AG09319 (cell line): ENCODE measurements around the gene B3GAT1.

ENCODE experiments used
- DNase-seq: peaks from one replicate; pipeline ENCODE4 v3.0.0-alpha.2; 2010; ENCODE audit warnings: low read depth; ENCODE audit errors: extremely low read depth
- CTCF ChIP-seq: IDR thresholded peaks from 2 replicates; pipeline ENCODE4 v1.5.1; 2011; ENCODE audit warnings: low read depth, mild to moderate bottlenecking, inconsistent platforms, low read length, moderate library complexity

The B3GAT1 gene

GRCh38 chr11:134334796-134335571 is 77.1 kb downstream of the B3GAT1 start:
- no peak for TF ChIP-seq CTCF
- no peak for DNase-seq

- TF ChIP-seq CTCF = no peak
- no peak for DNase-seq
Measured at GRCh38 chr11:134333946-134334345, 78.1 kb downstream of the B3GAT1 start.

GRCh38 chr11:134333312-134333711 is 78.7 kb downstream of the B3GAT1 start:
- DNase-seq = no peak
- TF ChIP-seq CTCF = no peak

GRCh38 chr11:134332782-134333181 is 79.3 kb downstream of the B3GAT1 start:
- no peak for TF ChIP-seq CTCF
- DNase-seq = no peak

- no peak for DNase-seq
- no peak for TF ChIP-seq CTCF
Measured at GRCh38 chr11:134332189-134332631, 79.8 kb downstream of the B3GAT1 start.

GRCh38 chr11:134331354-134332188 is 80.5 kb downstream of the B3GAT1 start, which contains the start of gene GLB1L2:
TSS of gene GLB1L2 (plus strand) at chr11:134331988. CDS start at chr11:134332062, 74 bp downstream.
- TF ChIP-seq CTCF = no peak
- no peak for DNase-seq

GRCh38 chr11:134330611-134331353 is 81.3 kb downstream of the B3GAT1 start:
- no peak for DNase-seq
- no peak for TF ChIP-seq CTCF
